ENCODE results near the gene HSF4. TPM values are rescaled to one million over a fixed set of nuclear protein-coding genes. Genes with fewer than 3 reads are reported as not detected.

HSF4 gene
- total and polyA plus RNA-seq, 2 donors (not counting 3 experiments of a cell fraction or from before 2014, with no cell fraction given): 4.8 to 5.5 TPM

- TF ChIP-seq MYC (IDR thresholded peaks at IDR 0.05; ENCODE audit: low read depth, low read length) (no peak), CTCF (IDR thresholded peaks at IDR 0.05; ENCODE audit: extremely low read depth in 1 of 2, insufficient read depth in 1 of 2, low read depth in 1 of 2, low read length in 2 of 2) (no peak), POLR2AphosphoS5 (IDR thresholded peaks at IDR 0.05; ENCODE audit: insufficient read depth, low read depth, low read length) (no peak)
- Histone ChIP-seq H3K9me1 (replicated peaks; ENCODE audit: control insufficient read depth, extremely low read depth, insufficient read depth, low read length) (no peaks in the 10 kb centered on the region), H3K27ac (ENCODE audit: insufficient read depth, low read depth, low read length) (peak overlapping the region; percentile 88), H3K27me3 (ENCODE audit: control insufficient read depth in 2 of 2, insufficient read depth in 2 of 2, low read length in 2 of 2) (no peaks in the 10 kb centered on the region), H3K36me3 (ENCODE audit: control insufficient read depth in 2 of 2, extremely low read depth in 1 of 2, insufficient read depth in 2 of 2, low read length in 2 of 2) (peaks cover 19 to 38% of the 10 kb centered on the region in 2 experiments), H3K9ac (replicated peaks; ENCODE audit: extremely low read depth, insufficient read depth, low read length) (peak overlapping the region; percentile 91), H3K4me3 (replicated peaks in 1 of 3; ENCODE audit: insufficient read depth in 1 of 3, low read depth in 1 of 3, low read length in 3 of 3) (peak overlapping the region in 1 of 3 experiments; percentile 83), H2AFZ (ENCODE audit: low read depth, low read length) (no peak overlapping the region), H3K79me2 (ENCODE audit: control insufficient read depth, insufficient read depth, low read length) (peaks cover 46% of the 10 kb centered on the region), H4K20me1 (replicated peaks; ENCODE audit: control insufficient read depth, extremely low read depth, insufficient read depth, low read length) (no peaks in the 10 kb centered on the region), H3K9me3 (replicated peaks; ENCODE audit: control insufficient read depth, insufficient read depth, low read length) (no peaks in the 10 kb centered on the region), H3K4me1 (ENCODE audit: control insufficient read depth, extremely low read depth, insufficient read depth, low read length) (peaks cover 38% of the 10 kb centered on the region), H3K4me2 (ENCODE audit: insufficient read depth, low read length) (peak overlapping the region; percentile 69)
- POLR2A ChIA-PET: no interaction called here
- dilution Hi-C loops (cut with MboI; ENCODE audit: extremely low pct_ligation_motif_present, low sequenced_read_pairs) (no loop called here), intact Hi-C loops (cut with micrococcal nuclease) (loop anchor here (5.0 to 10.0 kb wide), 2 partner anchors 34 to 201 kb away; partner anchors contain the start of genes TMEM208 and TPPP3)
- BruUV-seq (replicated peaks): no TSS peak
- peak; percentile 47 for FAIRE-seq
- CTCF ChIA-PET: interaction anchor here (1.1 to 1.5 kb wide), 4 partner anchors 9 to 206 kb away, joined by 3 to 6 read pairs (median 4); no protein-coding TSS in a partner anchor
- DNase-seq (ENCODE audit: low read depth, low spot score): no peak
Observed at GRCh38 chr16:67193536-67193935, 29.0 kb downstream of the HSF4 start.

GRCh38 chr16:67194260-67194659 lies 29.7 kb downstream of the HSF4 start:
- TF ChIP-seq CTCF (IDR thresholded peaks at IDR 0.05; ENCODE audit: extremely low read depth in 1 of 2, insufficient read depth in 1 of 2, low read depth in 1 of 2, low read length in 2 of 2) (no peak), JUN (IDR thresholded peaks at IDR 0.05; ENCODE audit: borderline replicate concordance, insufficient read depth, insufficient read length, low read depth) (no peak), POLR2AphosphoS5 (IDR thresholded peaks at IDR 0.05; ENCODE audit: insufficient read depth, low read depth, low read length) (no peak), POLR2A (IDR thresholded peaks at IDR 0.05; ENCODE audit: low read depth, low read length) (no peak), FOS (IDR thresholded peaks at IDR 0.05; ENCODE audit: borderline replicate concordance, insufficient read depth, low read length) (no peak), EZH2 (IDR thresholded peaks at IDR 0.05; ENCODE audit: borderline replicate concordance, low read depth, low read length, severe bottlenecking) (no peak), GATA2 (IDR thresholded peaks at IDR 0.05; ENCODE audit: insufficient read depth, insufficient read length, low read depth, low read length) (no peak), MYC (IDR thresholded peaks at IDR 0.05; ENCODE audit: low read depth, low read length) (no peak)
- TF ChIP-seq, protein P1, sequence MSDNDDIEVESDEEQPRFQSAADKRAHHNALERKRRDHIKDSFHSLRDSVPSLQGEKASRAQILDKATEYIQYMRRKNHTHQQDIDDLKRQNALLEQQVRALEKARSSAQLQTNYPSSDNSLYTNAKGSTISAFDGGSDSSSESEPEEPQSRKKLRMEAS (IDR thresholded peaks at IDR 0.05; ENCODE audit: insufficient read depth, insufficient read length): no peak
- FAIRE-seq (no peak), DNase-seq (ENCODE audit: low read depth, low spot score) (no peak)
- H2AFZ ChIP-seq (ENCODE audit: low read depth, low read length): no peak overlapping the region
- ChIA-PET CTCF (interaction anchor here (1.1 to 1.3 kb wide), 2 partner anchors 9 to 10 kb away, joined by 3 read pairs; no protein-coding TSS in a partner anchor), POLR2A (no interaction called here)
- peak overlapping the region; percentile 8 for H3K27ac ChIP-seq (ENCODE audit: insufficient read depth, low read depth, low read length)
- peak overlapping the region; percentile 69 for H3K4me2 ChIP-seq (ENCODE audit: insufficient read depth, low read length)
- no peaks in the 10 kb centered on the region for H3K9me3 ChIP-seq (replicated peaks; ENCODE audit: control insufficient read depth, insufficient read depth, low read length)
- intact Hi-C loops (cut with micrococcal nuclease): loop anchor here (5.0 to 10.0 kb wide), 2 partner anchors 33 to 201 kb away; partner anchors contain the start of genes TMEM208 and TPPP3
- peaks cover 19 to 38% of the 10 kb centered on the region in 2 experiments for H3K36me3 ChIP-seq (ENCODE audit: control insufficient read depth in 2 of 2, extremely low read depth in 1 of 2, insufficient read depth in 2 of 2, low read length in 2 of 2)
- no peaks in the 10 kb centered on the region for H4K20me1 ChIP-seq (replicated peaks; ENCODE audit: control insufficient read depth, extremely low read depth, insufficient read depth, low read length)
- H3K79me2 ChIP-seq (ENCODE audit: control insufficient read depth, insufficient read depth, low read length): peaks cover 46% of the 10 kb centered on the region
- H3K27me3 ChIP-seq (ENCODE audit: control insufficient read depth in 2 of 2, insufficient read depth in 2 of 2, low read length in 2 of 2): no peaks in the 10 kb centered on the region
- H3K4me1 ChIP-seq (ENCODE audit: control insufficient read depth, extremely low read depth, insufficient read depth, low read length): peaks cover 38% of the 10 kb centered on the region
- dilution Hi-C loops (cut with MboI; ENCODE audit: extremely low pct_ligation_motif_present, low sequenced_read_pairs): no loop called here
- no peak overlapping the region for H3K9ac ChIP-seq (replicated peaks; ENCODE audit: extremely low read depth, insufficient read depth, low read length)
- no peak overlapping the region for H3K4me3 ChIP-seq (replicated peaks in 1 of 3; ENCODE audit: insufficient read depth in 1 of 3, low read depth in 1 of 3, low read length in 3 of 3)
- no peaks in the 10 kb centered on the region for H3K9me1 ChIP-seq (replicated peaks; ENCODE audit: control insufficient read depth, extremely low read depth, insufficient read depth, low read length)
- BruUV-seq (replicated peaks): no TSS peak

All from endothelial cell of umbilical vein (primary cell).